Chondrocyte (in vitro differentiated cells): Measurements from ENCODE around the gene RASSF5. TPM values are rescaled to one million over a fixed set of nuclear protein-coding genes. Genes with fewer than 3 reads are reported as not detected.

Experiments used
- DNase-seq: peaks from one replicate; pipeline ENCODE4 v3.0.0; 2021; ENCODE audit warnings: mixed read lengths, low spot score
- H3K27ac Mint-ChIP-seq: one replicate; pipeline ENCODE4 v1.8.0; 2021; ENCODE audit warnings: mild to moderate bottlenecking, moderate library complexity, mixed read lengths; ENCODE audit not compliant: unreplicated experiment
- H3K27me3 Mint-ChIP-seq: 2 replicates; pipeline ENCODE4 v1.8.0; 2021; ENCODE audit warnings: low read depth, mixed read lengths
- H3K36me3 Mint-ChIP-seq: 2 replicates; pipeline ENCODE4 v1.8.0; 2021; ENCODE audit warnings: low read depth, mixed read lengths
- H3K4me1 Mint-ChIP-seq: 2 replicates; pipeline ENCODE4 v1.8.0; 2021; ENCODE audit warnings: low read depth, mild to moderate bottlenecking, mixed read lengths
- H3K4me3 Mint-ChIP-seq: one replicate; pipeline ENCODE4 v1.8.0; 2021; ENCODE audit warnings: mild to moderate bottlenecking, moderate library complexity, mixed read lengths; ENCODE audit not compliant: unreplicated experiment
- H3K9me3 Mint-ChIP-seq: 2 replicates; pipeline ENCODE4 v1.8.0; 2021; ENCODE audit warnings: low read depth, mixed read lengths
- total RNA-seq: library from RNA; stranded (reverse); gene quantifications from 3 replicates; pipeline ENCODE4 v1.2.1, GENCODE V29; 2021
- TF ChIP-seq, protein P1 (sequence below): fragments of 200-600 bp; sonication (generic); IDR thresholded peaks from 2 replicates; pipeline ENCODE4 v1.5.0; 2021; ENCODE audit warnings: antibody characterized with exemption, mild to moderate bottlenecking, moderate library complexity

The RASSF5 gene
- total RNA-seq, 1 donor from 2014 or later: 0.27 TPM

DNA sequence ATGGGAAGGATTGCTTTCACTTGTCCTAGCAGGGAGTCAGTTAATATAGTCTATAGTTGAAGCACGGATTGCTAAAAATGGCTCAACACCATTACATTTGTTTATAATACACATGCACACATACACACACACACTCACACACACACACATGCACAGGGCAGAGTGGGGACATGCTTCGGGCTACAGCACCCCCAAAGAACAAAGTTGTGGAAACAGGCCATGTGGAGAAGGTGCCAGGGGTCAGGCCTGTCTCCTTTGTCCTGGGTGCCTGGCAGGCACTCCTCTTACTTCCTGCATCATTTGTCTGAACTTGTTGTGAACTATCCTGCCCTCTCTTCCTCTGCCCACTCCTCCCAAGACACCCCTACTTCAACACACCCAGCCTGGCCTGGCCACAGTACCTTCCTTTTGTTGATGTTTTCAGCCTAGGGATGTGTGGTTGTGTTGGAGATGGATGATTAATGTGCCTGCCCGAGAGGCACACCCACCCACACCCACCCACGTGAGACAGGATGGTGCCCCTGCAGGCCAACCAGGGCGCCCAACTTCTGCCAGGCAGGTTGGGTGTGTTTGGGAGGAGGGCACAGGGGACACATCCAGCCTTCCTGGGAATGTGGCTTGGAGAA, 17.5 kb downstream of the RASSF5 start:
- DNase-seq: no peak
- Mint-ChIP-seq H3K36me3 (no peaks in the 10 kb centered on the region), H3K9me3 (no peaks in the 10 kb centered on the region), H3K27me3 (peaks cover 3% of the 10 kb centered on the region), H3K4me3 (no peak overlapping the region), H3K4me1 (peaks cover 12% of the 10 kb centered on the region), H3K27ac (no peak overlapping the region)
- TF ChIP-seq, protein P1, sequence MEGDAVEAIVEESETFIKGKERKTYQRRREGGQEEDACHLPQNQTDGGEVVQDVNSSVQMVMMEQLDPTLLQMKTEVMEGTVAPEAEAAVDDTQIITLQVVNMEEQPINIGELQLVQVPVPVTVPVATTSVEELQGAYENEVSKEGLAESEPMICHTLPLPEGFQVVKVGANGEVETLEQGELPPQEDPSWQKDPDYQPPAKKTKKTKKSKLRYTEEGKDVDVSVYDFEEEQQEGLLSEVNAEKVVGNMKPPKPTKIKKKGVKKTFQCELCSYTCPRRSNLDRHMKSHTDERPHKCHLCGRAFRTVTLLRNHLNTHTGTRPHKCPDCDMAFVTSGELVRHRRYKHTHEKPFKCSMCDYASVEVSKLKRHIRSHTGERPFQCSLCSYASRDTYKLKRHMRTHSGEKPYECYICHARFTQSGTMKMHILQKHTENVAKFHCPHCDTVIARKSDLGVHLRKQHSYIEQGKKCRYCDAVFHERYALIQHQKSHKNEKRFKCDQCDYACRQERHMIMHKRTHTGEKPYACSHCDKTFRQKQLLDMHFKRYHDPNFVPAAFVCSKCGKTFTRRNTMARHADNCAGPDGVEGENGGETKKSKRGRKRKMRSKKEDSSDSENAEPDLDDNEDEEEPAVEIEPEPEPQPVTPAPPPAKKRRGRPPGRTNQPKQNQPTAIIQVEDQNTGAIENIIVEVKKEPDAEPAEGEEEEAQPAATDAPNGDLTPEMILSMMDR: no peak

DNA sequence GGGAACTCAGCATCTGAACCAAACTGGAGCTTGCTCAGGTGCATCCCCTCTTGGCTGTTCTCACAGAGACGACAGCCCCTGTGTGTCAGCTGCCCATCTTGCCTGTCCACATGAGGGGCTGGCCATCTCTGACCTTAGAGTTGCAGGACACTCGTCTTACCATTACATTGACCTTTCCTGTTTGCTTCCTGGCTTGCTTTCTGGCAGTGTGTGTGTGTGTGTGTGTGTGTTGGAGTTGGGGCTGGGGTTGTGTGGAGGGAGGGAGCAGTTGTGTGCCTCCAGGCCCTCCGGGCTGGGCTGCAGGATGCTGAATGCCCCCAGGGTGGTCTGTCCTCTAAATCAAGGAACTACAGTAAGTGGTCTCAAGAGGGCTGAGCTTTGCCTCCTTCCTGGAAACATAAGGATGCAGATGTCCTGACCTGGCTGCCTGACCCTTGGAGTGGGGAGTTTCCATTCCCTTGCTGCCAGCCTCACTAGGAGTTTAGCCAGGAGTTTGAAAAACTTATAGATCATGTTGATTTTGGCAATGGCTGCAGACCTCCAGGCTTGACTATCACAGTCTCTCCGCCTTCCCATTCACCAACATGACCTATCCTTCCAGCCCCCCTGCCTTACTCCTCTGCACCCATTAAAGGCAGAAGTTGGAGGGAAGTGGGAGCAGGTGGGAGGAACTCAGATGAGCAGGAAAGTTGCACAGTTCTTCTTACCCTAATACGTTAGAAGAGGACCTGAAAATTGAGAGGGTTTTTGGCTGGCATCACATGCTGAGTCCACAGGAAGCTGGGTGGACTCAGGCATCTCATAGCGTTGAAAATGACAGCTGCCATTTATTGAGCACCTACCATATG, 19.0 kb downstream of the RASSF5 start:
- no peaks in the 10 kb centered on the region for H3K36me3 Mint-ChIP-seq
- no peaks in the 10 kb centered on the region for H3K9me3 Mint-ChIP-seq
- H3K27me3 Mint-ChIP-seq: peaks cover 7% of the 10 kb centered on the region
- H3K27ac Mint-ChIP-seq: no peak overlapping the region
- DNase-seq: no peak
- H3K4me1 Mint-ChIP-seq: peaks cover 12% of the 10 kb centered on the region
- TF ChIP-seq, protein P1: no peak
- H3K4me3 Mint-ChIP-seq: no peak overlapping the region

DNA sequence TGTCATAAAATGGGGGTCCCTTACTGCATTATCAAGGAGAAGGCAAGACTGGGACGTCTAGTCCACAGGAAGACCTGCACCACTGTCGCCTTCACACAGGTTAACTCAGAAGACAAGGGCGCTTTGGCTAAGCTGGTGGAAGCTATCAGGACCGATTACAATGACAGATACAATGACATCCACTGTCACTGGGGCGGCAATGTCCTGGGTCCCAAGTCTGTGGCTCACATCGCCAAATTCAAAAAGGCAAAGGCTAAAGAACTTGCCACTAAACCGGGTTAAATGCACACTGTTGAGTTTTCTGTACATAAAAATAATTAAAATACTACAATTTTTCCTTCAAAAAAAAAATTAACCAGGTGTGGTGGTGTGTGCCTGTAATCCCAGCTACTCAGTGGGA, 22.1 kb downstream of the RASSF5 start:
- Mint-ChIP-seq H3K27ac (no peak overlapping the region), H3K27me3 (peaks cover 11% of the 10 kb centered on the region), H3K36me3 (no peaks in the 10 kb centered on the region), H3K9me3 (no peaks in the 10 kb centered on the region), H3K4me3 (no peak overlapping the region), H3K4me1 (peaks cover 12% of the 10 kb centered on the region)
- no peak for DNase-seq
- TF ChIP-seq, protein P1: no peak

DNA sequence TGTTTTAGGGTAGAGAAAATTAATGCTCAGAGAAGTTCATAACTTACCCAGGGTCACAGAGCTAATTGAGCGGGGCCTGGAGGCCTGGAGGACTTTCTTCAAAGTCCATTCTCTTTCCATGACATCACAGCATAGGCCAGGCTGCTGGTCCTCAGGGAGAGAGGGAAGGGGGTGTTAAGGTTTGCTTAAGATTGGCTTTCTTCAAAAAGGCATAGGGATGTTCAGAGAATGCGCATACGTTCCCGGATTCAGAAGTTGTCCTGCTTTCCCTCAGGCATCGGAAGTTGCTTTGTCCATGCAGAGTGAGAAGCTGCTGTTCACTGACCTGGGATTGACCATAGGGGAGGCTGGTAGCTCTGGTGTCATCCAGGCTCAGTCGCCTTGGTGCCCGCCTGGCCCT, 25.0 kb downstream of the RASSF5 start:
- Mint-ChIP-seq H3K27ac (no peak overlapping the region), H3K4me3 (no peak overlapping the region), H3K27me3 (peaks cover 14% of the 10 kb centered on the region), H3K36me3 (no peaks in the 10 kb centered on the region), H3K4me1 (peaks cover 11% of the 10 kb centered on the region), H3K9me3 (no peaks in the 10 kb centered on the region)
- DNase-seq: no peak
- TF ChIP-seq, protein P1: no peak

DNA sequence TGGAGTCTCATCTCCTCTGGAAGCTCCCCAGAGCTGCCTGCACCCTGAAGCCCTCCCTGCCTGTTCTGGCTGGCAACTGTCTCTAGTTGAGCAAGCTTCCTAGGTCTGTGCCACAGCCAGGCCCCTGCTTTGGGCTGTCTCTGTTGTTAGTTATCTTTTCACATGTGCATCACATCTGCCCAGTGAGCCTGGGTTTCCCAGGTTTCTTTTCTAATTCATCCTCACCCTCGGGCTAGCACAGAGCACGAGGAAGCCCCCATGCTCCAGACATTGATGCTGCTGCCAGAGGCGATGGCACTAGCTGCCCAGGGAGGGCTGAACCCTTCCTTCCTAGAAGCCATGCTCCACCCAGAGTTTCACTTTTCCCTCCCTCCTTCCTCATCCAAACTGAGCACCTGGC, 27.2 kb downstream of the RASSF5 start:
- no peak for DNase-seq
- TF ChIP-seq, protein P1: no peak
- peaks cover 11% of the 10 kb centered on the region for H3K4me1 Mint-ChIP-seq
- H3K27ac Mint-ChIP-seq: no peak overlapping the region
- no peak overlapping the region for H3K4me3 Mint-ChIP-seq
- peaks cover 29% of the 10 kb centered on the region for H3K27me3 Mint-ChIP-seq
- no peaks in the 10 kb centered on the region for H3K36me3 Mint-ChIP-seq
- H3K9me3 Mint-ChIP-seq: no peaks in the 10 kb centered on the region
